IMR-90 (cell line): ENCODE measurements around the gene BCL2L2. TPM values are rescaled to one million over a fixed set of nuclear protein-coding genes. Genes with fewer than 3 reads are reported as not detected.
A peak's percentile ranks its signal among the peaks of the same experiment; 100 is the strongest.

Experiments used
- ATAC-seq: fragments of 200-7000 bp; cut with Tn5 transposase; 2 replicates; pipeline ENCODE4 v1.9.1; 2020; ENCODE audit warnings: low read depth, mild to moderate bottlenecking, moderate library complexity
- BruUV-seq: library from RNA; stranded (reverse); fragments of 400-500 nt; replicated peaks from 2 replicates; lab custom pipeline; 2021; lab: Mats Ljungman, UMichigan
- CTCF ChIA-PET: fragments of 300-600 bp; formaldehyde crosslinking; extraction: SDS; loops from one replicate; lab custom pipeline; 2021; ENCODE audit warnings: antibody characterized with exemption; lab: Yijun Ruan, JAX
- POLR2A ChIA-PET: fragments of 300-600 bp; sonication (Branson Sonifier 250); formaldehyde crosslinking; loops from one replicate; lab custom pipeline; 2022; ENCODE audit warnings: antibody characterized with exemption; ENCODE audit not compliant: unreplicated experiment; lab: Charles Lee
- DNase-seq: peaks from one replicate; pipeline ENCODE4 v3.0.0; 2013
- H2AFZ ChIP-seq: replicated peaks from 2 replicates; pipeline ENCODE3; 2013; ENCODE audit warnings: low read length, mild to moderate bottlenecking; ENCODE audit not compliant: poor library complexity
- H2AK5ac ChIP-seq: 2 replicates; pipeline ENCODE4 v1.6.1; 2013; ENCODE audit warnings: low read depth, low read length, inconsistent platforms
- H2AK9ac ChIP-seq: replicated peaks from 2 replicates; pipeline ENCODE3; 2013; ENCODE audit warnings: mild to moderate bottlenecking, low read depth, low read length, moderate library complexity; ENCODE audit not compliant: poor library complexity
- H2BK120ac ChIP-seq: 2 replicates; pipeline ENCODE4 v1.6.1; 2013; ENCODE audit warnings: low read depth, low read length, inconsistent platforms
- H2BK15ac ChIP-seq: 3 replicates; pipeline ENCODE4 v1.6.1; 2013; ENCODE audit warnings: low read depth, low read length, inconsistent platforms
- H2BK20ac ChIP-seq: 2 replicates; pipeline ENCODE4 v1.6.1; 2013; ENCODE audit warnings: low read depth, mild to moderate bottlenecking, inconsistent platforms, low read length, moderate library complexity
- H2BK5ac ChIP-seq: 2 replicates; pipeline ENCODE4 v1.6.1; 2013; ENCODE audit warnings: mild to moderate bottlenecking, low read depth, low read length, inconsistent platforms; ENCODE audit not compliant: poor library complexity, severe bottlenecking
- H3K14ac ChIP-seq: replicated peaks from 2 replicates; pipeline ENCODE4 v1.6.1; 2013; ENCODE audit warnings: low read depth, low read length, inconsistent platforms
- H3K18ac ChIP-seq: 2 replicates; pipeline ENCODE4 v1.6.1; 2013; ENCODE audit warnings: low read depth, low read length, control low read depth
- H3K23ac ChIP-seq: 2 replicates; pipeline ENCODE4 v1.6.1; 2013; ENCODE audit warnings: low read depth, low read length, inconsistent platforms
- H3K27ac ChIP-seq: 2 replicates; pipeline ENCODE4 v1.5.1; 2013; ENCODE audit warnings: mild to moderate bottlenecking, control low read depth, low read length; ENCODE audit not compliant: insufficient read depth
- H3K27me3 ChIP-seq: 2 replicates; pipeline ENCODE4 v1.6.1; 2013; ENCODE audit warnings: low read length; ENCODE audit not compliant: control insufficient read depth, insufficient read depth
- H3K36me3 ChIP-seq: 2 replicates; pipeline ENCODE4 v1.6.1; 2013; ENCODE audit warnings: low read length, mixed read lengths; ENCODE audit not compliant: control insufficient read depth, insufficient read depth
- H3K4ac ChIP-seq: 2 replicates; pipeline ENCODE4 v1.6.1; 2013; ENCODE audit warnings: low read depth, low read length, inconsistent platforms
- H3K4me1 ChIP-seq: 2 replicates; pipeline ENCODE4 v1.6.1; 2013; ENCODE audit warnings: low read length, mixed read lengths; ENCODE audit not compliant: control insufficient read depth, insufficient read depth
- H3K4me2 ChIP-seq: 2 replicates; pipeline ENCODE4 v1.6.1; 2013; ENCODE audit warnings: low read depth, mild to moderate bottlenecking, control low read depth, low read length, moderate library complexity
- H3K4me3 ChIP-seq: 2 replicates; pipeline ENCODE4 v1.5.1; 2013; ENCODE audit warnings: low read depth, mild to moderate bottlenecking, control low read depth, low read length, moderate library complexity; ENCODE audit not compliant: insufficient read depth
- H3K56ac ChIP-seq: 2 replicates; pipeline ENCODE4 v1.6.1; 2013; ENCODE audit warnings: low read length, inconsistent platforms; ENCODE audit not compliant: insufficient read depth; ENCODE audit errors: extremely low read depth
- H3K79me1 ChIP-seq, 2 experiments: 2 replicates each; pipeline ENCODE4 v1.6.1; 2013; ENCODE audit warnings: low read length in 2 of 2, inconsistent platforms in 1 of 2, low read depth in 1 of 2
- H3K9ac ChIP-seq: 2 replicates; pipeline ENCODE4 v1.6.1; 2013; ENCODE audit warnings: low read depth, low read length, control low read depth
- H3K9me1 ChIP-seq: 2 replicates; pipeline ENCODE4 v1.6.1; 2013; ENCODE audit warnings: low read length, inconsistent platforms; ENCODE audit not compliant: insufficient read depth
- H3K9me3 ChIP-seq: 2 replicates; pipeline ENCODE4 v1.6.1; 2013; ENCODE audit warnings: low read length; ENCODE audit not compliant: control insufficient read depth, insufficient read depth
- H4K20me1 ChIP-seq: 2 replicates; pipeline ENCODE4 v1.6.1; 2013; ENCODE audit warnings: low read length, inconsistent platforms; ENCODE audit not compliant: insufficient read depth
- H4K5ac ChIP-seq: 2 replicates; pipeline ENCODE4 v1.6.1; 2013; ENCODE audit warnings: mild to moderate bottlenecking, low read depth, low read length, control low read depth
- H4K8ac ChIP-seq, 2 experiments: 2 replicates each; pipeline ENCODE4 v1.6.1; 2013; ENCODE audit warnings: low read depth in 2 of 2, low read length in 2 of 2, control low read depth in 1 of 2, inconsistent platforms in 1 of 2
- H4K91ac ChIP-seq: 2 replicates; pipeline ENCODE4 v1.6.1; 2013; ENCODE audit warnings: low read depth, low read length, inconsistent platforms; ENCODE audit not compliant: insufficient read depth
- MAFK ChIP-seq: IDR thresholded peaks from 2 replicates; pipeline ENCODE4 v1.6.1; 2012; ENCODE audit warnings: low read depth, low read length, improper control_type of control experiment
- NFE2L2 ChIP-seq: fragments of 150-350 bp; IDR thresholded peaks from 2 replicates; pipeline ENCODE4 v1.6.1; 2016; ENCODE audit warnings: low read depth, mild to moderate bottlenecking, low read length
- POLR2A ChIP-seq: IDR thresholded peaks from 2 replicates; pipeline ENCODE4 v1.6.1; 2012; ENCODE audit warnings: mild to moderate bottlenecking, low read depth, low read length
- RFX5 ChIP-seq: IDR thresholded peaks from 2 replicates; pipeline ENCODE4 v1.8.0; 2012; ENCODE audit warnings: low read depth, mild to moderate bottlenecking, low read length, moderate library complexity
- WGBS, 2 experiments: methylation state at CpG; one replicate each; pipeline versions ENCODE4 v1.1.5 to v1.1.7; 2013; ENCODE audit warnings: missing lambda C conversion rate in 2 of 2; ENCODE audit not compliant: insufficient read length in 1 of 2; ENCODE audit errors: extremely low coverage in 2 of 2; 5-methylcytosine and 5-hydroxymethylcytosine counted together
- dilution Hi-C: fragments of 300-500 bp; cut with HindIII; formaldehyde crosslinking; loops from one replicate; pipeline ENCODE4 v1.14.3; 2018; ENCODE audit warnings: low sequenced_read_pairs; ENCODE audit not compliant: unreplicated experiment
- in situ Hi-C: fragments of 300-500 bp; cut with MboI; formaldehyde crosslinking; loops from 3 replicates; pipeline ENCODE4 v1.14.3; 2019; ENCODE audit warnings: low sequenced_read_pairs, inconsistent platforms, mixed read lengths
- intact Hi-C: fragments of 100-400 bp; cut with micrococcal nuclease; formaldehyde crosslinking; loops from 2 replicates; pipeline ENCODE4 v1.10.0; 2022
- polyA plus RNA-seq, 3 experiments: library from polyadenylated mRNA; depleted of rRNA; stranded (reverse); fragments of >200 nt; gene quantifications; 2 replicates each; pipeline ENCODE4 v1.2.3, GENCODE V29; 2012; ENCODE audit warnings: low replicate concordance in 1 of 3
- total RNA-seq: library from RNA; depleted of rRNA; stranded (reverse); fragments of >200 nt; gene quantifications from 2 replicates; pipeline ENCODE4 v1.2.3, GENCODE V29; 2012

The BCL2L2 gene
- total and polyA plus RNA-seq, 2 of the 4 experiments (the other 2 are of a cell fraction), result 14.5 to 40.9 TPM

- ATAC-seq (no peak), DNase-seq (no peak)
- ChIA-PET POLR2A (no interaction called here), CTCF (no interaction called here)
- H2AK9ac ChIP-seq, result peak overlapping the region; percentile 44
- H4K20me1 ChIP-seq, result peaks cover 35% of the 10 kb centered on the region
- BruUV-seq, result no TSS peak
- peaks cover 20 to 53% of the 10 kb centered on the region in 2 experiments for H3K79me1 ChIP-seq
- peak overlapping the region; percentile 37; the same call in 1 of the 2 replicates for H2AK5ac ChIP-seq
- H3K36me3 ChIP-seq, result peaks cover 35% of the 10 kb centered on the region
- no peaks in the 10 kb centered on the region for H3K27me3 ChIP-seq
- intact Hi-C loops (loop anchor here (10.0 kb wide), 1 partner anchor 754 kb away; no protein-coding TSS in a partner anchor), in situ Hi-C loops (loop anchor here (10.0 to 25.0 kb wide), 4 partner anchors 194 to 1128 kb away; partner anchors contain the start of genes CBLN3, CEBPE, EMC9 and FITM1), dilution Hi-C loops (no loop called here)
- H3K18ac ChIP-seq, result no peak overlapping the region
- no peak overlapping the region for H2BK15ac ChIP-seq
- H4K5ac ChIP-seq, result no peak overlapping the region
- H3K14ac ChIP-seq, result no peak overlapping the region
- no peak overlapping the region for H4K91ac ChIP-seq
- no peak overlapping the region for H3K56ac ChIP-seq
- H3K9me3 ChIP-seq, result no peaks in the 10 kb centered on the region
- H2BK20ac ChIP-seq, result no peak overlapping the region
- no peak overlapping the region for H3K4me3 ChIP-seq
- H2BK120ac ChIP-seq, result no peak overlapping the region
- H3K4ac ChIP-seq, result no peak overlapping the region
- no peak overlapping the region for H2BK5ac ChIP-seq
- no peak overlapping the region for H3K4me2 ChIP-seq
- no peak overlapping the region for H3K9ac ChIP-seq
- peaks cover 20% of the 10 kb centered on the region; the same call in 1 of the 2 replicates for H3K9me1 ChIP-seq
- peaks cover 19% of the 10 kb centered on the region for H3K4me1 ChIP-seq
- no peak overlapping the region for H3K27ac ChIP-seq
- TF ChIP-seq NFE2L2 (no peak), POLR2A (no peak), MAFK (no peak), RFX5 (no peak)
- H2AFZ ChIP-seq, result no peak overlapping the region
- H4K8ac ChIP-seq, result peak overlapping the region in 1 of 2 experiments; percentile 13; a peak in 1 of 4 replicates
- 85% methylated on average over 5 of the region's 17 CpGs; no CpG with 5 or more reads in 1 of the 2 experiments for WGBS, 2 experiments
- 0 out of 2 replicates have a peak overlapping the region, but pooled peaks have one; percentile 28 for H3K23ac ChIP-seq
Measured at GRCh38 chr14:23308721-23309445, 2.2 kb downstream of the BCL2L2 start.
